GM18526 (cell line): ENCODE measurements around the gene TIMD4.

Experiments used
- POLR2A ChIP-seq: IDR thresholded peaks from 3 replicates; pipeline ENCODE4 v1.6.1; 2011; ENCODE audit not compliant: insufficient read length; ENCODE audit errors: extremely low read depth

TIMD4 gene

DNA sequence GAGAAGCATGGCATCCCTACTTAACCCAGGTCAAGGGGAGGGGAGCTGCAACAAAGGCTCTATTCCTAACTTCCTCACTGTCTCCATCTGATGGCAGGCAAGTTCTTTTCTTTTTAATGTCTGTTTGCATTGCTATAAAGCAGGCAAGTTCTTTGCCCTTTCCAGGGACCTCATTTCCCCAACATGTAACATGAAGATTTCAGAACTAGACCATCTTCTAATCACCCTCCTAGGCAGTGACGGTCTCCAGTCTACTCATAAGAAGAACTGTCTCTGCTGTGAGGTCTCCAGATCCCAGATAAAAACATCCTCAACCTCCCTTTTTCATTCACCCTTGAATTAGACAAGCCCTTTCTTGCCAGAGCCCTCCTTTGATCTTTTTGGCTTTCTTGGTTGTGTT is 70.8 kb downstream of the TIMD4 start:
- no peak for TF ChIP-seq POLR2A

DNA sequence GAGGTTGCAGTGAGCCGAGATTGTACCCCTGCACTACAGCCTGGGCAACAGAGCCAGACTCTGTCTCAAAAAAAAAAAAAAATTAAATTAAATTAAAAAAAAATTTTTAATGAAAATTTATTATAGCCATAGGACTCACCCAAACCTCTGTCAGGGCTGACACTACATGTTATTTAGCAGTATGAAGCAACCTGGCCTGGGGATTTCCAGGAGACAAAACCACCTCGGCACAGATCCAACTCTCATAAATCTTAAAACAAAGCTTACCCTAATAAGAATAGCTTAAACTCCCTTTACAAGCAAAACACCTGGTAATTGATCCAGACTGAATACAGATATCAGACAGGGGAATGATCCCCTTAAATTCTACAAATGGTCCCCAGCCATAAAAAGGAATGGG is 74.5 kb downstream of the TIMD4 start:
- TF ChIP-seq POLR2A, result no peak

DNA sequence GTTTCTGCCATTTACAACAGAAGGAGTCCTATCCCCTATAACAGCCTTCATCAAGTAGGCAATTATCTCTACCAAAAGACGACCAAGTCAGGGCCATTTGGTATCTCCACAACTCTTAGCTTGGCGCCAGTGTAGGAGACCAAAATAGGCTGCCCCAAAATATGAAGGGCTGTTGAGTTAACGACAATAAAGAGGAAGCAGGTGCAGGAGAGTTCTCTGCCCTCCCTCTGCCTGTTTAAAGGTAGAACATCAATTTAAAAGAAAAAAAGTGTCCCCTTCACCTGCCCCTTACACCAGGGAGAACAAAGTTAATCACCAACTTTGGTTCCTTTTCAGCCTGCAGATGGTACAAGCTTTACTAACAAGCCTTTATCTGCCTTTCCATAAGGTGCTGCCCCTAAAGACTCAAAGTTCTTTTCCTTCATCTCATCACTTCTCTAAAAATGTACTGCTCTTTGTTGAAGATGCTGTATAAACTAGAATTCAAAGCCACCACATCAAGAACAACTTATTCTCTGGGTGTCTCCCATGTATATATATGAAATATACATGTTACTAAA is 79.6 kb downstream of the TIMD4 start:
- no peak for TF ChIP-seq POLR2A

DNA sequence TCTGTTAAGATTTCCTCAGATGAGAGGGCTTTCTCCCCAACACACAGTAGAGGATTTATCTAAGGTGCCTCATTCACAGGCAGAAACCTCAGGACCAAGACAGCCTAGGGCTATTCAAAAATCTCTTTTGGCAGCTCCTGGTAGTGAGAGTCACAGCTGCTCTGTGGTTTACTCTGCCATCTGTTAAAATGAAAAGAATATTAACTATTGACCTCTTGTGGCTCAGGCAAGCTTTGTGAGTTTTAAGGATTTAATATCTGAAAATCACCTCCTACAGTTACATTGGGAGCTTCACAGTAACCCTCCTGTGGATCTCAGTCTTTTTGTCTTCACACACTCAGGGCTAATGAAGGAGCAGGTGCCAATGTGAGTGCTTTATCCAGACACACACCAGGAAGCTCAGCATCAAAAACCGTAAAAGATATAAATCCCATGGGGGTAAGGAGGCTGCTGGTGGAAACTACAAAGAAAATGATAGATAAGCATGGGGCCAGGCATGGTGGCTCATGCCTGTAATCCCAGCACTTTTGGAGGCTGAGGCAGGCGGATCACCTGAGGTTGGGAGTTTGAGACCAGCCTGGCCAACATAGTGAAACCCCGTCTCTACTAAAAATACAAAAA is 83.3 kb downstream of the TIMD4 start:
- TF ChIP-seq POLR2A, result no peak

DNA sequence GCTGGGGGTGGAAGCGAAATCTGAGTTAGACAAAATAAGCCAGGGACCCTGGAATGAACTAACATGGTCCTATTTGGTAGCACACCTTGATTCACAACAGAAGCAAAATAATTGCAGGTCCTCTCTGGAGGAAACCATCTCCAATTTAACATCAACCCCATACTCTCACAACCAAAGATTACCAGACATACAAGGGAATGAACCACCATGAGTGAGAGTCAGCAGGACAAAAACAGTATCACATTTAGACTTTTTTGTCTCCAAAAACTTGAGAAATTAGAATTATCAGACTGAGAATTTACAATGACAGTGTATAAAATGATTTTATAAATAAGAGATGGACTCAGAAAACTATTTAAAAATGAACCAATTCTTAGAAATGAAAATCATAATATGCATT is 91.8 kb downstream of the TIMD4 start:
- TF ChIP-seq POLR2A, result no peak

DNA sequence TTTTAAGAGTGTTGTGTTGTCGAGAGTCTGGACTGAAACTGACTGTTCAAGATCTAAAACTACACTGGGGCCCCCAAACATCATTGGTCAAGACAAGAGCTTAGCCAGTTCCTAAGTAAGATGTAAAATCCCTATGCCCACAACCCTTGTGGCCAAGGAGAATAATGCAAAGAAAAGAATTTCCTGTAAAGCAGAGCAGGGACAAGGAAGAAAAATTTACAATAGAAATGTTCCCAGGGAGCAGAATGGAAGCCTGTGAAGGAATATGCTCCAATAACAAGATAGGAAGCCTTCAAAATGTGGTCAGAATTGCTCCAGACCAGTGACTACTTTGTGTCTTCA is 92.6 kb downstream of the TIMD4 start:
- TF ChIP-seq POLR2A, result no peak
